ENCODE measurements around the gene SMO.

GRCh38 chr7:129227646-129228578 lies 39.5 kb downstream of the SMO start:
- TF ChIP-seq, protein P1, sequence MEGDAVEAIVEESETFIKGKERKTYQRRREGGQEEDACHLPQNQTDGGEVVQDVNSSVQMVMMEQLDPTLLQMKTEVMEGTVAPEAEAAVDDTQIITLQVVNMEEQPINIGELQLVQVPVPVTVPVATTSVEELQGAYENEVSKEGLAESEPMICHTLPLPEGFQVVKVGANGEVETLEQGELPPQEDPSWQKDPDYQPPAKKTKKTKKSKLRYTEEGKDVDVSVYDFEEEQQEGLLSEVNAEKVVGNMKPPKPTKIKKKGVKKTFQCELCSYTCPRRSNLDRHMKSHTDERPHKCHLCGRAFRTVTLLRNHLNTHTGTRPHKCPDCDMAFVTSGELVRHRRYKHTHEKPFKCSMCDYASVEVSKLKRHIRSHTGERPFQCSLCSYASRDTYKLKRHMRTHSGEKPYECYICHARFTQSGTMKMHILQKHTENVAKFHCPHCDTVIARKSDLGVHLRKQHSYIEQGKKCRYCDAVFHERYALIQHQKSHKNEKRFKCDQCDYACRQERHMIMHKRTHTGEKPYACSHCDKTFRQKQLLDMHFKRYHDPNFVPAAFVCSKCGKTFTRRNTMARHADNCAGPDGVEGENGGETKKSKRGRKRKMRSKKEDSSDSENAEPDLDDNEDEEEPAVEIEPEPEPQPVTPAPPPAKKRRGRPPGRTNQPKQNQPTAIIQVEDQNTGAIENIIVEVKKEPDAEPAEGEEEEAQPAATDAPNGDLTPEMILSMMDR (conservative IDR thresholded peaks at IDR 0.05 in 1 of 2, IDR thresholded peaks at IDR 0.05 in 1 of 2; ENCODE audit: low read depth in 1 of 2, low read length in 2 of 2), result no peak
- no peak for TF ChIP-seq EZH2 (IDR thresholded peaks at IDR 0.05; ENCODE audit: low read length, missing control alignments)

Data from fibroblast of lung (primary cell).